Upper lobe of left lung (tissue), 6 donors: ENCODE results near the gene ECSCR. TPM values are rescaled to one million over a fixed set of nuclear protein-coding genes. Genes with fewer than 3 reads are reported as not detected.

ENCODE experiments used
- ATAC-seq, 2 donors: fragments of 200-7000 bp; cut with Tn5 transposase; one replicate each; pipeline ENCODE4 v1.9.1; 2022; ENCODE audit warnings: mild to moderate bottlenecking in 2 of 2, moderate library complexity in 2 of 2; ENCODE audit not compliant: low FRiP score in 2 of 2
- DNase-seq, 2 donors: peaks; one replicate each; pipeline ENCODE4 v3.0.0-alpha.2; 2019 to 2020
- H3K27ac ChIP-seq, 4 donors: fragments of 200-600 bp; sonication (generic); one replicate each; pipeline ENCODE4 v1.5.1; 2016 to 2019
- H3K27me3 ChIP-seq, 4 donors: fragments of 200-600 bp; sonication (generic); one replicate each; pipeline ENCODE4 v1.5.1; 2017 to 2019
- H3K36me3 ChIP-seq, 4 donors: fragments of 200-600 bp; sonication (generic); one replicate each; pipeline ENCODE4 v1.5.1; 2016 to 2019
- H3K4me1 ChIP-seq, 4 donors: fragments of 200-600 bp; sonication (generic); one replicate each; pipeline ENCODE4 v1.5.1; 2018 to 2019
- H3K4me3 ChIP-seq, 4 donors: fragments of 200-600 bp; sonication (generic); one replicate each; pipeline ENCODE4 v1.5.1; 2017 to 2019; ENCODE audit warnings: mild to moderate bottlenecking in 2 of 4, moderate library complexity in 1 of 4
- H3K9me3 ChIP-seq, 4 donors: fragments of 200-600 bp; sonication (generic); one replicate each; pipeline ENCODE4 v1.5.1; 2018 to 2019
- EP300 ChIP-seq, 4 donors: sonication (generic); formaldehyde crosslinking; IDR thresholded peaks; one replicate each; pipeline ENCODE4 v1.5.1; 2017; ENCODE audit warnings: antibody characterized with exemption in 4 of 4, control low read depth in 2 of 4
- POLR2A ChIP-seq, 4 donors: fragments of 450-650 bp; IDR thresholded peaks; one replicate each; pipeline ENCODE4 v1.5.1; 2016 to 2017; ENCODE audit warnings: antibody characterized with exemption in 4 of 4, mild to moderate bottlenecking in 2 of 4
- POLR2AphosphoS5 ChIP-seq, 2 donors: sonication (generic); formaldehyde crosslinking; IDR thresholded peaks; one replicate each; pipeline ENCODE4 v1.5.1; 2017; ENCODE audit warnings: antibody characterized with exemption in 2 of 2
- WGBS, 2 donors: methylation state at CpG; one replicate each; pipeline ENCODE4 v1.1.5; 2017 to 2018; 5-methylcytosine and 5-hydroxymethylcytosine counted together
- total RNA-seq, 6 donors: library from RNA; depleted of rRNA in 4 of 6; stranded (reverse); fragments of >200 nt in 4 of 6; gene quantifications; one replicate each; pipeline versions ENCODE4 v1.1.0 to v1.2.1, GENCODE V29; 2016 to 2021
- TF ChIP-seq, protein P1 (sequence below), 6 experiments: fragments of 450-650 bp in 4 of 6; fragments of 200-600 bp in 2 of 6; sonication (generic) in 2 of 6; IDR thresholded peaks; one replicate each; pipeline ENCODE4 v1.5.1; 2016 to 2019; ENCODE audit warnings: antibody characterized with exemption in 6 of 6
- donor health status: DM: no; HTN: no; CAD: no; lungs with moderate emphysema.
- donor health status: DM: no; HTN: yes; CAD: no; lungs with severe emphysema.

The ECSCR gene
- total RNA-seq, 6 donors from 2014 or later = 8.4 to 62.5 (median 24.1) TPM

- WGBS, 2 donors = 86 to 89% methylated on average over 11 to 15 of the region's 15 CpGs
- DNase-seq = peak in 1 of 2 donors; percentile 47
- ATAC-seq = no peak
- TF ChIP-seq, protein P1, sequence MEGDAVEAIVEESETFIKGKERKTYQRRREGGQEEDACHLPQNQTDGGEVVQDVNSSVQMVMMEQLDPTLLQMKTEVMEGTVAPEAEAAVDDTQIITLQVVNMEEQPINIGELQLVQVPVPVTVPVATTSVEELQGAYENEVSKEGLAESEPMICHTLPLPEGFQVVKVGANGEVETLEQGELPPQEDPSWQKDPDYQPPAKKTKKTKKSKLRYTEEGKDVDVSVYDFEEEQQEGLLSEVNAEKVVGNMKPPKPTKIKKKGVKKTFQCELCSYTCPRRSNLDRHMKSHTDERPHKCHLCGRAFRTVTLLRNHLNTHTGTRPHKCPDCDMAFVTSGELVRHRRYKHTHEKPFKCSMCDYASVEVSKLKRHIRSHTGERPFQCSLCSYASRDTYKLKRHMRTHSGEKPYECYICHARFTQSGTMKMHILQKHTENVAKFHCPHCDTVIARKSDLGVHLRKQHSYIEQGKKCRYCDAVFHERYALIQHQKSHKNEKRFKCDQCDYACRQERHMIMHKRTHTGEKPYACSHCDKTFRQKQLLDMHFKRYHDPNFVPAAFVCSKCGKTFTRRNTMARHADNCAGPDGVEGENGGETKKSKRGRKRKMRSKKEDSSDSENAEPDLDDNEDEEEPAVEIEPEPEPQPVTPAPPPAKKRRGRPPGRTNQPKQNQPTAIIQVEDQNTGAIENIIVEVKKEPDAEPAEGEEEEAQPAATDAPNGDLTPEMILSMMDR (IDR thresholded peaks at IDR 0.05) = no peak
- TF ChIP-seq EP300 (IDR thresholded peaks at IDR 0.05) (no peak), POLR2AphosphoS5 (IDR thresholded peaks at IDR 0.05) (no peak), POLR2A (IDR thresholded peaks at IDR 0.05) (no peak)
- Histone ChIP-seq H3K27me3 (no peaks in the 10 kb centered on the region), H3K4me1 (peaks cover 38 to 58% (median 46%) of the 10 kb centered on the region in 4 donors), H3K9me3 (no peaks in the 10 kb centered on the region), H3K27ac (peak overlapping the region; percentile 48 to 88 (median 70)), H3K4me3 (no peak overlapping the region), H3K36me3 (peaks cover 0 to 26% (median 17%) of the 10 kb centered on the region in 4 donors)
These were observed 10.0 kb upstream of the ECSCR start for GRCh38 chr5:139472386-139473030.

GRCh38 chr5:139470821-139471300 lies 8.3 kb upstream of the ECSCR start, which contains the start of gene SMIM33:
Gene SMIM33, plus strand, starts transcription at chr5:139471004. Its CDS starts 118 bp downstream, at chr5:139471122.
- TF ChIP-seq POLR2AphosphoS5 (IDR thresholded peaks at IDR 0.05) (no peak), POLR2A (IDR thresholded peaks at IDR 0.05) (no peak), EP300 (IDR thresholded peaks at IDR 0.05) (no peak)
- TF ChIP-seq, protein P1 (IDR thresholded peaks at IDR 0.05) = no peak
- H3K4me3 ChIP-seq = peak within 1 kb of the TSS in 3 of 4 donors; percentile 6 to 14 (median 11)
- DNase-seq (peak; percentile 42 to 51), ATAC-seq (peak; percentile 11 to 46)
- no peaks in the 10 kb centered on the region for H3K9me3 ChIP-seq
- H3K27me3 ChIP-seq = no peaks in the 10 kb centered on the region
- H3K36me3 ChIP-seq = peaks cover 0 to 11% (median 2%) of the 10 kb centered on the region in 4 donors
- WGBS, 2 donors = 25 to 47% methylated on average over 8 to 9 of the region's 9 CpGs
- peaks cover 37 to 52% (median 44%) of the 10 kb centered on the region in 4 donors for H3K4me1 ChIP-seq
- H3K27ac ChIP-seq = peak within 1 kb of the TSS in 3 of 4 donors; percentile 22 to 88 (median 76)

GRCh38 chr5:139468421-139468931 lies 5.9 kb upstream of the ECSCR start:
- peak in 1 of 2 donors; percentile 47 for DNase-seq
- WGBS, 2 donors = 63 to 82% methylated on average over 8 of the region's 8 CpGs
- ATAC-seq = peak in 1 of 2 donors; percentile 62
- H3K4me1 ChIP-seq = peaks cover 19 to 29% (median 21%) of the 10 kb centered on the region in 4 donors
- TF ChIP-seq POLR2AphosphoS5 (IDR thresholded peaks at IDR 0.05) = peak in 1 of 2 donors; percentile 8
- TF ChIP-seq POLR2A (IDR thresholded peaks at IDR 0.05) = no peak
- no peak overlapping the region for H3K27ac ChIP-seq
- no peaks in the 10 kb centered on the region for H3K27me3 ChIP-seq
- no peaks in the 10 kb centered on the region for H3K36me3 ChIP-seq
- H3K4me3 ChIP-seq = no peak overlapping the region
- H3K9me3 ChIP-seq = no peaks in the 10 kb centered on the region

- Histone ChIP-seq H3K27ac (peak overlapping the region; percentile 72 to 86 (median 80)), H3K4me1 (peaks cover 13 to 35% (median 21%) of the 10 kb centered on the region in 4 donors), H3K9me3 (no peaks in the 10 kb centered on the region), H3K4me3 (peak overlapping the region in 3 of 4 donors; percentile 36 to 52 (median 47)), H3K36me3 (peaks cover 0 to 9% (median 0%) of the 10 kb centered on the region in 4 donors), H3K27me3 (no peaks in the 10 kb centered on the region)
- 37 to 68% methylated on average over 3 to 5 of the region's 5 CpGs for WGBS, 2 donors
- DNase-seq = no peak
- peak in 1 of 2 donors; percentile 39 for ATAC-seq
- TF ChIP-seq, protein P1 (IDR thresholded peaks at IDR 0.05) = peak in 1 of 6 experiments; percentile 20
- TF ChIP-seq EP300 (IDR thresholded peaks at IDR 0.05) (peak in 1 of 4 donors; percentile 52), POLR2A (IDR thresholded peaks at IDR 0.05) (peak in 1 of 4 donors; percentile 10), POLR2AphosphoS5 (IDR thresholded peaks at IDR 0.05) (peak in 1 of 2 donors; percentile 19)
These were observed 845 bp downstream of the ECSCR start for GRCh38 chr5:139461698-139462097.

DNA sequence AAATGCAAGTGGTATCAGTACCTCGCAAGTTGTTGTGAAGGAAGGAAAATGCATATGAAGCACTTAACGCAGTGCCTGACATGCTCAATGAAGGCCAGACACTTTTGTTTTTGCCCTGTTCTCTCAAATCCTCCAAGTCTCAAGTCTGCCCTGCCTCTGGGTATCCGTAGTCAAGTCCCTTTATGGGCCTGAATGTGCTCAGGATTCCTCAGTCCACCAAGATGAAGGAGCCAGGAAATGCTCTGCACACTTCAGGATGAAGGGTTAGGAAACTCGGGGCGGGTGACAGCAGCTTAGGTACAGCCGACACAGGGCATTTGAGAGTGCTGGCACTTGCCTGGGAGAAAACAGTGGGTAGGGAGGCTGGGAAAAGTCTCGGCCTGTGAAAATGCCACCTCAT lies 1.4 kb downstream of the ECSCR start:
- ATAC-seq (no peak), DNase-seq (no peak)
- no peak for TF ChIP-seq POLR2AphosphoS5 (IDR thresholded peaks at IDR 0.05)
- TF ChIP-seq, protein P1 (IDR thresholded peaks at IDR 0.05) = no peak
- no peaks in the 10 kb centered on the region for H3K27me3 ChIP-seq
- no peaks in the 10 kb centered on the region for H3K9me3 ChIP-seq
- H3K36me3 ChIP-seq = peaks cover 0 to 10% (median 0%) of the 10 kb centered on the region in 4 donors
- WGBS, 2 donors = 58 to 60% methylated on average over 7 of the region's 7 CpGs
- H3K4me3 ChIP-seq = peak overlapping the region in 3 of 4 donors; percentile 36 to 52 (median 47)
- H3K4me1 ChIP-seq = peaks cover 13 to 35% (median 21%) of the 10 kb centered on the region in 4 donors
- H3K27ac ChIP-seq = peak overlapping the region; percentile 72 to 86 (median 80)
